ENCODE data around the gene CRTC3. TPM values are rescaled to one million over a fixed set of nuclear protein-coding genes. Genes with fewer than 3 reads are reported as not detected.

CRTC3 gene
- total and polyA plus RNA-seq, 2 of the 13 experiments (the other 11 are each of a cell fraction or from before 2014, with no cell fraction given): 8.4 to 11.8 TPM

- Histone ChIP-seq H3K9me3 (ENCODE audit: low read length) (no peaks in the 10 kb centered on the region), H3K27me3 (ENCODE audit: control insufficient read depth in 1 of 2, insufficient read depth in 2 of 2, low read length in 2 of 2) (no peaks in the 10 kb centered on the region), H3K4me3 (replicated peaks in 1 of 3; ENCODE audit: insufficient read depth in 1 of 3, low read depth in 2 of 3, low read length in 3 of 3) (no peak overlapping the region), H4K20me1 (ENCODE audit: insufficient read depth, low read length) (no peaks in the 10 kb centered on the region), H2AFZ (ENCODE audit: low read length) (no peak overlapping the region), H3K27ac (ENCODE audit: extremely low read length, insufficient read depth, low read length) (no peak overlapping the region), H3K36me3 (replicated peaks in 1 of 2; ENCODE audit: control insufficient read depth in 1 of 2, insufficient read depth in 2 of 2, low read length in 2 of 2) (no peaks in the 10 kb centered on the region), H3K79me2 (ENCODE audit: insufficient read depth, low read length) (no peaks in the 10 kb centered on the region), H3K4me2 (ENCODE audit: low read depth, low read length) (no peak overlapping the region), H3K4me1 (ENCODE audit: insufficient read depth, low read length) (peaks cover 11% of the 10 kb centered on the region), H3K9ac (ENCODE audit: insufficient read depth, low read depth, low read length) (no peak overlapping the region)
- DNase-seq (ENCODE audit: low spot score) (no peak), ATAC-seq (no peak), FAIRE-seq (no peak)
- intact Hi-C loops (cut with micrococcal nuclease; ENCODE audit: unreplicated experiment): no loop called here
- ChIA-PET CTCF (ENCODE audit: low intra/inter-chr PET ratio, low total read pairs) (no interaction called here), POLR2A (no interaction called here)
- in situ Hi-C loops (cut with HindIII; ENCODE audit: extremely low pct_ligation_motif_present, low pct_unique_long_range_greater_than_20kb): no loop called here
- WGBS (ENCODE audit: low lambda C conversion rate): 100% methylated on average over 3 of the region's 3 CpGs
- TF ChIP-seq ZNF547 (CRISPR knock-in tag; IDR thresholded peaks at IDR 0.05): no peak
- BruUV-seq (replicated peaks): no TSS peak
Measured at GRCh38 chr15:90580946-90581345, 51.2 kb downstream of the CRTC3 start.

- Histone ChIP-seq H3K4me2 (ENCODE audit: low read depth, low read length) (no peak overlapping the region), H3K79me2 (ENCODE audit: insufficient read depth, low read length) (no peaks in the 10 kb centered on the region), H3K36me3 (replicated peaks in 1 of 2; ENCODE audit: control insufficient read depth in 1 of 2, insufficient read depth in 2 of 2, low read length in 2 of 2) (no peaks in the 10 kb centered on the region), H3K9me3 (ENCODE audit: low read length) (no peaks in the 10 kb centered on the region), H3K9ac (ENCODE audit: insufficient read depth, low read depth, low read length) (no peak overlapping the region), H4K20me1 (ENCODE audit: insufficient read depth, low read length) (no peaks in the 10 kb centered on the region), H2AFZ (ENCODE audit: low read length) (no peak overlapping the region), H3K27me3 (ENCODE audit: control insufficient read depth in 1 of 2, insufficient read depth in 2 of 2, low read length in 2 of 2) (no peaks in the 10 kb centered on the region), H3K4me3 (replicated peaks in 1 of 3; ENCODE audit: insufficient read depth in 1 of 3, low read depth in 2 of 3, low read length in 3 of 3) (no peak overlapping the region), H3K4me1 (ENCODE audit: insufficient read depth, low read length) (peaks cover 11% of the 10 kb centered on the region), H3K27ac (ENCODE audit: extremely low read length, insufficient read depth, low read length) (no peak overlapping the region)
- FAIRE-seq (no peak), DNase-seq (ENCODE audit: low spot score) (no peak), ATAC-seq (no peak)
- no TSS peak for BruUV-seq (replicated peaks)
- ChIA-PET POLR2A (no interaction called here), CTCF (ENCODE audit: low intra/inter-chr PET ratio, low total read pairs) (no interaction called here)
- TF ChIP-seq ZMYM2 (CRISPR knock-in tag; IDR thresholded peaks at IDR 0.05) (no peak), ZNF530 (CRISPR knock-in tag; IDR thresholded peaks at IDR 0.05; ENCODE audit: low read depth) (no peak), ARID2 (CRISPR knock-in tag; IDR thresholded peaks at IDR 0.05; ENCODE audit: borderline replicate concordance) (no peak), NAIF1 (CRISPR knock-in tag; IDR thresholded peaks at IDR 0.05; ENCODE audit: borderline replicate concordance) (no peak)
- in situ Hi-C loops (cut with HindIII; ENCODE audit: extremely low pct_ligation_motif_present, low pct_unique_long_range_greater_than_20kb): no loop called here
- 92% methylated on average over 6 of the region's 6 CpGs for WGBS (ENCODE audit: low lambda C conversion rate)
- intact Hi-C loops (cut with micrococcal nuclease; ENCODE audit: unreplicated experiment): no loop called here
Measured at GRCh38 chr15:90581771-90582352, 52.1 kb downstream of the CRTC3 start.
